Liver (tissue), 3 donors: ENCODE measurements around the gene TM9SF4.

Experiments used
- RAD21 ChIP-seq, 2 donors: IDR thresholded peaks; 2 replicates each; pipeline ENCODE4 v1.6.1; 2016; ENCODE audit warnings: antibody characterized with exemption in 2 of 2, mild to moderate bottlenecking in 2 of 2
- ZBTB33 ChIP-seq: IDR thresholded peaks from 2 replicates; pipeline ENCODE4 v1.6.1; 2016; ENCODE audit warnings: antibody characterized with exemption
- TF ChIP-seq, protein P1 (sequence below): fragments of 150-350 bp; IDR thresholded peaks from 2 replicates; pipeline ENCODE4 v1.5.1; 2017; ENCODE audit warnings: improper control_type of control experiment, low read depth, low read length; ENCODE audit not compliant: missing input control
- donor health status: healthy.
- donor health status: healthy.

DNA sequence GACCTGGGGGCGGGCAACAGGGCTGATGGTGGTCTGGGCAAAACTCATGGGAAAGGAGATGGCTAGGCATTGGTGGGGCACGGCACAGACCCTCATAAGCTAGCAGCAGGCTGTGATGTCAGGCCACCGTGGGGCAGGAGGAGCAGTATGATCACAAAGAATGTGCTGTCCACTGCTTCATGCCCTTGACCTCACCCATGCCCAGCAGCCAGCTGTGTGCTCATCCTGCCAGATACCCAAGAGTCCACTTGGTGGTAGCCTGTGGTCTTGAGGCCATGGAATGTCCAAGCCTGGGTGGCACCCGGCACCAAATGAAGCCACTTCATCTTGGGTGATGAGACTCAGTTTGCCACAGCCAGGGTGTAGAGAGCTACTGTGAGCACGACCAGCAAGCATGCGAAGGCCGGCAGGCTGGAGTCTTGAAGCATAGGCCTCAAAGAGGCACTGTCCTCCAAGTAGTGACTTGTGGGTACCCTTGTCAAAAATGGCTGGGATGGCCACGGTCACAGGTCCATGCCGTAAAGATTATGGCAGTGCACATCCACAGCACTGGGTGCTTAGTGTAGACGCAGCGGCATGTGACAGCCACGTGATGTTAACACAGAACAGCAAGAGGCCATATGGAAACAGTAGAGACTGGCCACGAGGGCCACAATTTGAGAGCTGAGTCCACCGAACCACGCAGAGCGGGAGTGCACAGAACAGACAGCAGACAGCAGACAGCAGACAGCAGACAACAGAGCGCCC is 79.0 kb downstream of the TM9SF4 start:
- TF ChIP-seq, protein P1, sequence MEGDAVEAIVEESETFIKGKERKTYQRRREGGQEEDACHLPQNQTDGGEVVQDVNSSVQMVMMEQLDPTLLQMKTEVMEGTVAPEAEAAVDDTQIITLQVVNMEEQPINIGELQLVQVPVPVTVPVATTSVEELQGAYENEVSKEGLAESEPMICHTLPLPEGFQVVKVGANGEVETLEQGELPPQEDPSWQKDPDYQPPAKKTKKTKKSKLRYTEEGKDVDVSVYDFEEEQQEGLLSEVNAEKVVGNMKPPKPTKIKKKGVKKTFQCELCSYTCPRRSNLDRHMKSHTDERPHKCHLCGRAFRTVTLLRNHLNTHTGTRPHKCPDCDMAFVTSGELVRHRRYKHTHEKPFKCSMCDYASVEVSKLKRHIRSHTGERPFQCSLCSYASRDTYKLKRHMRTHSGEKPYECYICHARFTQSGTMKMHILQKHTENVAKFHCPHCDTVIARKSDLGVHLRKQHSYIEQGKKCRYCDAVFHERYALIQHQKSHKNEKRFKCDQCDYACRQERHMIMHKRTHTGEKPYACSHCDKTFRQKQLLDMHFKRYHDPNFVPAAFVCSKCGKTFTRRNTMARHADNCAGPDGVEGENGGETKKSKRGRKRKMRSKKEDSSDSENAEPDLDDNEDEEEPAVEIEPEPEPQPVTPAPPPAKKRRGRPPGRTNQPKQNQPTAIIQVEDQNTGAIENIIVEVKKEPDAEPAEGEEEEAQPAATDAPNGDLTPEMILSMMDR = no peak
- TF ChIP-seq ZBTB33 (no peak), RAD21 (IDR thresholded peaks at IDR 0.05) (no peak)
